DMS 273 treated with DMSO at 0.1 percent for 48 hours (cell line): Measurements from ENCODE around the gene CYP24A1.

Experiments used
- DNase-seq: peaks from one replicate; lab custom pipeline; 2025; lab: John Stamatoyannopoulos, UW

The CYP24A1 gene

DNA sequence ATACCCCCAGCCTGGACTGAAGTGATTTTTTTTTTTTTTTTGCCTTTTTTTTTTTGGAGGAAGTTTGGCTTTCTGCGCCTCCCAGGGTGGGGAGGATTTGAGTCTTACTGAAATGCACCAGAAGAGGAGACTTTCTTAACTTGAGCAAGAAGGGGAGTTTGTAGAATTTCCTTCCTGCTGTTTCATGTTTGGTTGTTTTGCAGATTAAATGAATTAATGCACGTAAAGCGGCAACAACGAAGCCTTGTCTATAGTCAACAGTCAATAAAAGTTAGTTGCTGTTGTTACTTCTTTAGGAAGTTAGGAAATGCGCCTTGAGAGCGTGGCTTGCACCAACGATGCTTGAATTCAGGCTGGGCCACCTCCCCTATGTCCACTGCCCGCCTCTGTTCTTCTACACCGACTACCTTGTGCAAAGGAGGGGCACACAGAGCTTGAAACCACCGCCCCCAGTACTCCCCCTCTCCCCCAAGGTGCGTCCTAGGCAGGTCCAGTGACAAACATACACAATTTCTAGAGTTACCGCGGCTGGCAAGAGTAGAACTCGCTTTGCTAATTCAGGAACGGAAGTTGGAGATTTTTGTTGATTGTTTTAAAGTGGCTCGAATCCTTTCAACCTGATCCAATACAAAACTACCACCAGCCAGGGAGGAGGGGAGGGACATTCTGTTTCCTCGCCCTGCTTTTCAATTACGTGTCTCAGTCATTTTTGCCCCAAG, 830 bp upstream of the CYP24A1 start:
- DNase-seq, result no peak

DNA sequence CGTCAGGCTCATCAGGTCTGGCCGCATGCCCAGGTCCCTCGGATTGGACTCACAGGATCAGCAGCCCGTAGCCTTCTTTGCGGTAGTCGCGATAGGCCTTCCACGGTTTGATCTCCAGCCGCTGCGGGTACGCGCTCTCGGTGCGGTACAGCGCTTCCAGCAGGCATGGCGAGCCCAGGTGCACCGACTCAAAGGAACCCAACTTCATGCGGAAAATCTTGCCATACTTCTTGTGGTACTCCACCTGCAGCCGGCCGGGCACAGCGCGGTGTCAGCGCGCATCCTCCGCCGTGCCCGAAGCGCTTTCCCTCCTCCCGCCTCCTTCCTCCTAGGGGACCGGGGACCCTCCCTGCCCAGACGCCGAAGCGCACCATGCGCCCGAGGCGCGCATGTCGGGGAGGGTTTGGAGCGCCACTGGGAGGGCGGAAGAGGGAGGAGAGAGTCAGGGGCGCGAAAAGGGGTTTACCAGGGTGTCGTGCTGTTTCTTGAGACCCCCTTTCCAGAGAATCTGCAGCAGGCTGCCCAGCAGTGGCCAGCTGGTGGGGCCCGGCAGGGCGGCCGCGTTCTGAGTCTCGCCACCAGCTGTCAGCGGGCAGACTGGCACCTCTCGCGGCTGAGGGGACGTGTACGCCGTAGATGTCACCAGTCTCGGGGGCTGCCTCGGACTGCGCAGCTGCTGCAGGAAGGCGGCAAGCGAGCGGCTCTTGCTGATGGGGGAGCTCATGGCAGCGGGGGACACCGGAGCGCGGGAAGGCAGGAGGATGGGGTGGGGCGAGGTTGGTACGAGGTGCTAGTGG, 732 bp downstream of the CYP24A1 start:
- DNase-seq, result no peak

DNA sequence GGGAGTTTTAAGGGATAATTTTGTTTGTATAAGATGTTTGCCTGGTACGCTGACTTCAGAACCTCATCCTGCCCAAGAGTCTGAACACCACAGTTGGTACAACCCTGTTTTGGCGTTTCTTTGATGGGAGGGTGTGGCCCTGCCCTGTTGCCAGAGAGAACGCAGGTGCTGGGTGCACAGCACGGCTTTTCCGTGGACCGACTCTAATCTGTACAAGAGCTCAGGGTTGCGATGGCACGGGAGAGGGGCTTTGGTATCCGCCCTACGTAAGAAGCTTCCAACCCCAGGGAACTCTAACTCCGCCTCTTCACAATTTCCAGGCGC, 1.3 kb downstream of the CYP24A1 start:
- DNase-seq, result peak; percentile 16

DNA sequence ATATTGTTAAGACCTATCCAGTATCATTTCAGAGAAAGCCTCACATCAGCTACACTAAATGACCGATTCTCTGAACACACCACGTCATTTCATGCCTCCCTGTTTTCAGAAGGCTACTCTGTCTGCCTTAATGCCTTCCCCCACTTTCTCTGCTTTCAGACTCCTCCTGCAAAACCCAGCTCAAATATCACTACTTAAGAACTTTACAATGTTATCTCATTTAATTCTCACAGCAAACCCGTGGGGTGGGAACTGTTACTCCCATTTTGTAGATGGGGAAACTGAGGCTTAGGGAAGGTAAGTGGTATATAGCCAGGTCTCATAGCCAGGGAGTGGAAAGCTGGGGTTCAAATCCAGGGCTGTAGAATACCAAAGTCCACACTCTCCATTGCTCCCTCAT, 2.8 kb downstream of the CYP24A1 start:
- no peak for DNase-seq

DNA sequence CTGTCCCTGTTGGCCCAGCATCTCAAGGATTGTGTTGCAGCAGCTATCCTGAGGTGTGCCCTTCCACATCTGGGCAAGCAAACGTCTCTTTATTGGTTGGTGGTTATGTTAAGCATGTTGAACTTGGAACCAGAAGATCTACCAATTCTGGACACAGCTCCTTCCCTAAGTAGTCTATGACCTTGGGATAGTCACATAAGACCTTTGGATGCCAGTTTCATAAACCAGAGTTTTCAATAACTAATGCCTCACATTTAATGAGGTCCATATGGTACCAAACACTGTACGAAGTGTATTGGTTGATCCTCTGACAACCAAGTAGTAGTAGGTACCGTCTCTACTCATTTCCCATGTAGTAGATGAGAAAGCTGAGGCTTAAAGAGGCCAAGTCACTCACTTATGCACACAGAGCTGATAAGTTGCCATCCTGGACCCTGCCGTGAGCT, 3.7 kb downstream of the CYP24A1 start:
- DNase-seq, result no peak

DNA sequence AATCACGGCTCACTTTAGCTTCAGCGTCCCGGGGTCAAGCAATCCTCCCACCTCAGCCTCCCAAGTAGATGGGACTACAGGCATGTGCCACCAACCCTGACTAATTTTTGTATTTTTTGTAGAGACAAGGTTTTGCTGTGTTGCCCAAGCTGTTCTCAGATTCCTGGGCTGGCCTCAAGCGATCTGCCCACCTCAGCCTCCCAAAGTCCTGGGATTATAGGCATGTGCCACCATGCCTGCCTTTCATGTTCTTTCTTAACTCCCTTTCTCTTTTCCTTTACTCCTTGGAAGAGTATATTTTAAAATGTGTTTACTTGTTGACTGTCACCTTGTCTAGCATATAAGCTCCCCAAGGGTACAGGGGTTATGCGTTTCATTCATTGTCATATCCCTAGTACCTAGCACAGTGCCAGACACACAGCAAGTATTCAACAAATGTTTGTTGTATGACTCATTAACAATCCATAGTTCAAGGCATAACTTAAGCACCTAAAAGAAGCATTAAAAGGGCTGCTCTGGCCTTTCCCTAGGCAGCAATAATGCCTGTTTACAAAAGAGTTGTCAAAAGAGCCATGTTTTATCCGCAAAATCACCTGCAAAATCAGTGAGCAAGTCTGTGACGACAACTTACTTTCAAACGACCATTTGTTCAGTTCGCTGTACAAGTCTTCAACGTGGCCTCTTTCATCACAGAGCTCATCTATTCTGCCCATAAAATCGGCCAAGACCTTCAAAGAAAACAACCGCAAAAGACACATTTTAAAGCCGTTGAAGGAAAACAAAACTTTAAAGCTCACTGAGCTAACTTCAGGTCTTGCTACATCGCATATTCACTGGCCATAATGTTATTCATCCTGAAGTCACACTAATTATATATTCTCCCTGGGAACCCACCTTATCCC, 4.6 kb downstream of the CYP24A1 start:
- DNase-seq, result no peak

DNA sequence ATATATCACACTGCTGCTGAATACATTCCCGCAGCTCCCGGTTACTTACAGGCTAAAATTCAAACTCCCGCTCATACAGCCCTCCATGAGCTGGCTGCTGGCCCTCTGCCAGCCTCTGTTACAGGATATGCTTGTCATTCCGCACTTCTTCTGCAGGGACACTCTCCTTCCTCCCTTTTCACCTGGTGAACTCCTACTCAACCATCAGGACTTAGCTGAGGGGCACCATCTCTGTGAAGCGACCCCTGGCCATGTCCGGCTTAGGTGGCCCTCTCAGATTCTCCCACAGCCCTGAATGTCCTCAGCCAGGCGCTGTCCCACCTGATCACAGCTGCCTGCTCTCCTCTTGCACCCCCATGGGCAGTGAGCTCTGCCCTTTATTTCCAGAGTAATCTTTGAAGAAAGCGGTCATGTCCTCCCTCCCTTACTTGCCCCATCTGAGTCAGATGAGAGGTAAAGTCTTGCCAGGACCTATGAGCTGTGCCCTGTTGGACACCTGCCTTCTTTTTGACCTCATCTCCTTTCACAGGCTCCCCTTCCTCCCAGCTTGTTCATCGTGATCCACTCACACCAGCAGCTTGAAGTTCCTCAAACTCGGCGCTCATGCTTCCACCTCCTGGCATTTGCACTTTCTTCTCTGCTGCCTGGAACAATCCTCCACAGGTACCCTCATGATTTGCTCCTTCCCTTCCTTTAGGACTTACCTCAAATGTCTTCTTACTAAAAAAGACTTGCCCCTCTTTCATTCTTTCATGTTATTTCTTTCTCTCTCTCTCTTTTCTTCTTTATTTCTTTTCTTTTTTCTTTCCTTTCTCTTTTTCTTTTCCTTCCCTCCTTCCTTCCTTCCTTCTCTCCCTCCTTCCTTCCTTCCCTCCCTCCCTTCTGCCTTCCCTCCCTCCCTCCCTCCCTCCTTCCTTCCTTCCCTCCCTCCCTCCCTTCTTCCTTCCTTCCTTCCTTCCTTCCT, 5.6 kb downstream of the CYP24A1 start:
- no peak for DNase-seq

DNA sequence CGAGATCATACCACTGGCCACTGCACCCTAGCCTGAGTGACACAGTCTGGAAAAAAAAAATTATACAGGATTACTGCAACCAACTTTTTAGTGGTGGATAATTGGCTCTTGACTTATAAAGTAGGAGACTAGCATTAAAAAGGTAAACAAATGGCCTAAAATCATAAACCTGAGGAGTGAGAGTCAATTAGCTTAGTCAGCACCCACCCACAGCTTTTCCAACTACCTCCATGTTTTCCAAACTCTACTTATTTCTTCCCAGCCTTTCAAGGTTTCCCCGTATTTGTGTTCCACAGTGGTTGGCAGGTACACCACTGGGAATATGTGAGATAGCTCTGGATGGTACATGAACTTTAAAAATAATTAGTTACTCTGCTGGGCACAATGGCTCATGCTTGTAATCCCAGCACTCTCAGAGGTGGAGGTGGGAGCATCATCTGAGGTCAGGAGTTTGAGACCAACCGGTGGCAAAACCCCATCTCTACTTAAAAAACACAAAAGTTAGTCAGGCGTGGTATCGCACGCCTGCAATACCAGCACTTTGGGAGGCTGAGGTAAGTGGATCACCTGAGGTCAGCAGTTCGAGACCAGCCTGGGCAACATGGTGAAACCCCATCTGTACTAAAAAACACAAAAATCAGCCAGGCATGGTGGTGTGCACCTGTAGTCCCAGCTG, 6.7 kb downstream of the CYP24A1 start:
- DNase-seq, result no peak

DNA sequence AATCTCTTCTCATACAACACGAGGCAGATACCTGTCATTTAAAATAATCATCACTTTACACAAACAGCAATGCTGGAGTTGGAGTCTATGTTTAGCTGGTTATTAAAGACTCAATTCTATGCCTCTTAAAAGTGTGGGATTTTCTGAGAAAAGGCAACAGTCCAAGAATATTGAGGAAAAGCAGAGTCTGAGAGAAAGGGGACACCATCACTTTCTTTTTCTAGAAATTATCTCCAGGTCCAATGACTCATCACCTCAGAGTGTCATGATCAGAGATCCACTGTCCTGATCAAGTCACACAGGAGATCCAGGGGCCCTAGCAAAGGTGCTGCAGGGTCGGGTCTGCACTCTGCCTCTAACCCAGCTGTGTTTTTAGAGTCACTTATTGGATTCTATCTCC, 8.0 kb downstream of the CYP24A1 start:
- no peak for DNase-seq

DNA sequence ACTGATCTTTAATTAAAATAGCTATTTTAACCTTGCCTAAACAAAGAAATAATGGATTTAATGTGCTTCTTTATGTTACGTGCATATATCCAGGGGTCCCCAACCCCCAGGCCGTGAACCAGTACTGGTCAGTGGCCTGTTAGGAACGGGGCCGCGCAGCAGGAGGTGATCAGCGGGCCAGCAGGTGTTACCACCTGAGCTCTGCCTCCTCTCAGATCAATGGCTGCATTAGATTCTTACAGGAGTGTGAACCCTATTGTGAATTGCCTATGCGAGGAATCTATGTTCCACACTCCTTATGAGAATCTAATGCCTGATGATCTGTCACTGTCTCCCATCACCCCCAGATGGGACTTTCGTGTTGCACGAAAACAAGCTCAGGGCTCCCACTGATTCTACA, 8.8 kb downstream of the CYP24A1 start:
- DNase-seq, result no peak

DNA sequence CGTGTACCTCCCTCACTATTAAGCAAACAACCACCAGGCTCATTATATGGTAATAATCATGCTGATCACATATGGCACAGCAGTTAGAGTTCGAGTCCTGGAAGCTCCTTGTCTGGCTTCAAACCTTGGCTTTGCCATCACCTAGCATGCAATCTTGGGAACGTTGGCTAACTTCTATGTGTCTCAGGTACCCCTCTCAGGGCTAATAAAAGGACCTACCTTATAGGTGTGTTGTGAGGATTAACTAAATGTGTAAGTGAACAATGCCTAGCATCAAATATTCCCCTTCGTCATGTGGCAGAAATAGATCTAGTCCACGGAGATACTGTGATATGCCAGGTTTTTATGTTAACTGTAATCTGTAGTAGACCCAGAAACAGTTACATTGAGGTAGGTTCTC, 10.4 kb downstream of the CYP24A1 start:
- DNase-seq, result no peak

DNA sequence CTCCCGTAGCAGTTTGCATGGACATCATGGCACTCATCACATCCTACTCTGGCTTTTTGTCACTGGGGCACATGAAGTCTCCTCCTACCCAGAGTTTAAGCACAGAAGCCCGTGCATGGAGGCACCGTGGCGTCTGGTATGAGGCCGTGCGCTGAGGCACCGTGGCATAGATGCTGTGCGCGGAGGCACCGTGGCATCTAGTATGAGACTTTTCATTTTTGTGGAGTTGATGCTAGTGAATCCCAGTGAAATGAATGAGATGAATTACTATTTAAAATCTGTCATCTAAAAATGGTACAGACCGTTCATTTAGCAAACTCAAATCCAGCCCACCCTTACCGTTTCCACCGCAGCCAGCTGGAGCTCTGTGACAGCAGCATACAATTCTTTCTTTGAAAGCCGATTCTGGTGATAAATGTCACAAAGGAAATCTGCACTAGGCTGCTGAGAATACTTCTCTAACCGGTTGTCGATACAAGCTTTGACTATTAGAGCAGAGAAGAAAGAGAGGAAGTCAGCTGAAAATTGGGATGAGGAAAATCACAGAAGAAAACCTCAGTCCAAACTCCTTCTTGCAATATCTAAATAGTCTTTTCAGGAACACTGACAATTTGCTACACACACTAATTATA, 11.3 kb downstream of the CYP24A1 start:
- no peak for DNase-seq

DNA sequence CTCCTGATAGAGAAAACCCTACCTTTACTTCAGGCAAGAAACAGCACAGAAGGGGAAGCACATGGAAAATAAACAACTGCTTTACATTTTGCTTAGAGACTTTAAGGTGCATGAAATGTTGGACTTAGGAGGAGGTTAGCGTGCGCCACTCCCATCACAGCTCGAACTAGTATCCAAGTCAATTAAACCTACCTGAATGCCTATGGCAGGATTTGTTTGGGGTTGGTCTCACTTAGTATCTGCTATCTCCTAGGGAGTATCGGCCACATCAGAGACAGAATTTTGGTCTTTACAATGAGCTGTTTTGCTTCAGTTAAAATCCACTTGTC, 12.0 kb downstream of the CYP24A1 start:
- no peak for DNase-seq

DNA sequence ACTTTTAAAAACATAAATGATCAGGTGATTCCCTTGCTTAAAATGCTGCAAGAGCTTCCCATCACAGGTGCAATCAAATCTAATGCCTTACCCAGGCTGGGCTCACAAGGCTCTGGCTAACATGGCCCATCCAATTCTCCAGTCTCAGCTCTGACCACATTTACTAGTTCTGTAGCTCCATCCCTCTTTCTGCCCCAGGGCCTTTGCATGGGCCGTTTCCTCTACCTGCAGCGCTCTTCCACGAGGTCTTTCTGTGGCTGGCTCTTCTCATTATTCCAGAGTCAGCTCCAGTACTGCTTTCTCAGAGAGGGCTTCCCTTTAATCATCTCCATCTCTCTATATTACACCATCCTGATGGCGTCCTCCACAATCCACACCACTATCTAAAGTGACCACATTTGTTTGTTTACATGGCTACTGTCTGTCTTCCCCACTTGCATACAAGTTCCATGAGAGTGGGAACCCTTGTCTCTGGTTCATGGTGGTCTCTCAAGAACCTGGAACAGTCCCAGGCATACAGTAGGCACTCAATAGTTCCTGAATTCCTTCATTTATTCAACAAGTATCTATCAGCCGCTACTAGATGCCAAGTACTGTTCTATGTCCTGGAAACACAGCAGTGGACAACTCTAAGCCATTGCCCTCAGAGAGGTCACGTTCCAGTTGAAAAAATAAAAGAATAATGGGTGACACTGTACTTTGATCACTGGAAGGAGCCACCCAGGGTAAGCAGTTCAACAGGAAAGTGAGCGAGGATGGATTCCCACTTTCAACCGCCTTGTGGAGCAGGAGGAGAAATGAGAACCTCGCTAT, 12.6 kb downstream of the CYP24A1 start:
- no peak for DNase-seq

DNA sequence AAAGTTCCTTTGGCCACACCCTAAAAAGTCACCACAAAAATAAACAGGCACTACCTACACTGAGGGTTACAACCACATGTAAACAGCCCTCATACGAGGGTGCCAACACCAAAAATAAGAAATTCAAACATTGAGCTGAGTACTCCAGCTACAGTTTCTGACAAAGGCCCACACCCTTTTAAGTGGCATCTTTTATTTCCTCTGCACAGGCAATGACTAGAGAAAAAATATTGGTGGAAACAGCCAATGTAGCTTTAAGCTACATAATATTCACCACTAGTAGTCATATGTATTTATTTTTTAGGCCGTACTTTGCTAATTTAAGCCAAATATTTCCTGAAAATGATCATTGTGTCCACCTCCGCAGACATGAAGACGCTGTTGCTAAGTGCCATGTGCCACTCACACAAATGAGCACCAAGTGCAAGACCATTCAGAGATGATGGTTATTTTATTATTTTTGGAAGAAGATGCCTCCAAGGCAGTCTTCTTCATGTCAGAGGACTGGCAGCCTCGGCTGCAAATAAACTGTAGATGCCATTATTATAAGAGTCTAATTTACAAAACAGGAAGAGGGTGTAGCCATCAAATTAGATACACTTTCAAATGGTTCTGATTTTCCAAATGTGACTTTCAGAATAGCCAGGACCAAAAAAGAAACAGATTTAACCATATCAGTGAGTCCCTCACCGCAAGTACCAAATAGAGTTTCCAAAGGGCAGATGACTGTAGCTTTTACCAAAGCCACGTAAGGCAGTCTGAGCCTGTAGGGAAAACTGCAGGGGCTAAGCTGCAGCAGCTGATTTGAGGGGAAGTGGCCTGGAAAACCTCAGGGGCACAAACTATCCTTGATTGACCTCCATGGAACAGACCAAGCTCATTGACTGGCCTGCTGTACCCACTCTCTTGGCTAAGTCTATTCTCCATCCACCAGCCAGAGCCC, 13.4 kb downstream of the CYP24A1 start:
- no peak for DNase-seq

DNA sequence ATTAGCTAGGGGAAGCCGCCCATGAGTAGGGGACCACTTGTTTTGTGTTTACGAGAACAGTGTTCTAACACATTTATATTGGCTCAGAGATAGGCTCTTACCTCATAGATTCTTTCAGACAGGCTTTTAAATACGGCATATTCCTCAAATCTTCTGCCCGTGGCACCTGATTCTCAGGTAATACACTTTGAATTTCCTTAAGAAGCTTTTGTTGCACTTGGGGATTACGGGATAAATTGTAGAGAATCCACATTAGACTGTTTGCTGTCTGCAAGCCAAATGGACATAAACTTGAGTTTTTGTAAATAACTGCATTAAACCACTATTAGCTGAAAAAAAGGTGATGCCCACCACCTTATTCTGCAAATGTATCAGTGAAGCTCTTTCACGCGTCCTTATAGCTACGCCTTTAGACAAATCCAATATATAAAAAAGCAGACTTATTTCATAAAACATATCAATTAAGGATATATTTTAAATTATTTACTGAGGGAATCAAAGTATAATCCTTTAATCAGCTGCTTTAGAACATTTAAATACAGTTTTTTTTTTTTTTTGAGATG, 14.8 kb downstream of the CYP24A1 start:
- no peak for DNase-seq

DNA sequence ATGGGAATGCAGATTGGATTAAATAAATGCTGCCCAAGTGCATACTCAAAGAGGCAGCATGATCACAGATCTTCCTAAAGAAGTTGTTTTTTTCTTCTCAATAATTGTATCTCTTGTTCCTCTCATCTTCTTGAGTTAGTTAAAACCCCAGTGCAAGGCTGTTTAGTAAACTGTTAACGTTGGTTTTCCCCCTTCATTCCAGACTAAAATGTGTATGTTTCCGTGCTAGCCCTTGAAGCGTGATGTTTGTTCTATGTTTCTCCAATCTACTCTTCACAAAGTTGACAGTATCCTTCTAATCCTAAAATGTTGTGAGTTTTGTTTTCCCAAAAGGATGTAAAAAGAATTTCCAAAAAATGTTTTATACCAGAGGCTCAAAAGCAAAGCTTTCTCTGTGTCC, 15.6 kb downstream of the CYP24A1 start:
- no peak for DNase-seq
